Measurements from ENCODE around the gene OOSP3. TPM values are rescaled to one million over a fixed set of nuclear protein-coding genes. Genes with fewer than 3 reads are reported as not detected.

Gene OOSP3
- total RNA-seq, 1 donor from 2014 or later = not detected

DNA sequence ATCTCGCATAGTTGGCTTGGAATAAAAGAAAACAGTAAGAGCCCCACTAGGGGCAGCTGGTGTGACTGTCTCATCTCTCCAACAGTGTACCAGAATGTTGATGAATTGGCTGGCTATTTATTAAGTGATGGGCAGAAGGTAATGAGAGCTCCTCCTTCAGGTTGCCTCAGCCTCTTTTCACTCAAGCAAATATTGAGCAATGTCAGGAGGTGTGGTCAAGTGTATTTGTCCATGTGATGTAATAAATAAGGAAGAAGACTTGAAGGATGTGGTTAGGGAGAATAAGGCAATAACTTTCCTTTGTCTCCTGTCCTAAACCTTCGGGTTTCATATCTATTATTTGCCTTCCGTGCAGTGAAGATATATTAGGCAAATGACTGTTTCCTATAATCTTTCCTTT is 12.2 kb upstream of the OOSP3 start, which contains the start of gene TCN1:
Gene TCN1 (minus strand): TSS at position 91 of the 400 bp plus-strand sequence. CDS start 17 bp downstream, at position 74.
- TF ChIP-seq POLR2A (IDR thresholded peaks at IDR 0.05) (no peak), POLR2AphosphoS5 (IDR thresholded peaks at IDR 0.05; ENCODE audit: insufficient read depth in 1 of 2, low read depth in 1 of 2) (no peak)
- TF ChIP-seq, protein P1, sequence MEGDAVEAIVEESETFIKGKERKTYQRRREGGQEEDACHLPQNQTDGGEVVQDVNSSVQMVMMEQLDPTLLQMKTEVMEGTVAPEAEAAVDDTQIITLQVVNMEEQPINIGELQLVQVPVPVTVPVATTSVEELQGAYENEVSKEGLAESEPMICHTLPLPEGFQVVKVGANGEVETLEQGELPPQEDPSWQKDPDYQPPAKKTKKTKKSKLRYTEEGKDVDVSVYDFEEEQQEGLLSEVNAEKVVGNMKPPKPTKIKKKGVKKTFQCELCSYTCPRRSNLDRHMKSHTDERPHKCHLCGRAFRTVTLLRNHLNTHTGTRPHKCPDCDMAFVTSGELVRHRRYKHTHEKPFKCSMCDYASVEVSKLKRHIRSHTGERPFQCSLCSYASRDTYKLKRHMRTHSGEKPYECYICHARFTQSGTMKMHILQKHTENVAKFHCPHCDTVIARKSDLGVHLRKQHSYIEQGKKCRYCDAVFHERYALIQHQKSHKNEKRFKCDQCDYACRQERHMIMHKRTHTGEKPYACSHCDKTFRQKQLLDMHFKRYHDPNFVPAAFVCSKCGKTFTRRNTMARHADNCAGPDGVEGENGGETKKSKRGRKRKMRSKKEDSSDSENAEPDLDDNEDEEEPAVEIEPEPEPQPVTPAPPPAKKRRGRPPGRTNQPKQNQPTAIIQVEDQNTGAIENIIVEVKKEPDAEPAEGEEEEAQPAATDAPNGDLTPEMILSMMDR (IDR thresholded peaks at IDR 0.05) = no peak
- Histone ChIP-seq H3K36me3 (no peaks in the 10 kb centered on the region), H3K4me3 (no peak within 1 kb of the TSS), H3K27me3 (no peaks in the 10 kb centered on the region), H3K4me1 (no peaks in the 10 kb centered on the region), H3K27ac (no peak within 1 kb of the TSS), H3K9me3 (no peaks in the 10 kb centered on the region)
- intact Hi-C loops (cut with DNase I) = no loop called here
- no peak for DNase-seq (ENCODE audit: extremely low spot score in 2 of 2)

DNA sequence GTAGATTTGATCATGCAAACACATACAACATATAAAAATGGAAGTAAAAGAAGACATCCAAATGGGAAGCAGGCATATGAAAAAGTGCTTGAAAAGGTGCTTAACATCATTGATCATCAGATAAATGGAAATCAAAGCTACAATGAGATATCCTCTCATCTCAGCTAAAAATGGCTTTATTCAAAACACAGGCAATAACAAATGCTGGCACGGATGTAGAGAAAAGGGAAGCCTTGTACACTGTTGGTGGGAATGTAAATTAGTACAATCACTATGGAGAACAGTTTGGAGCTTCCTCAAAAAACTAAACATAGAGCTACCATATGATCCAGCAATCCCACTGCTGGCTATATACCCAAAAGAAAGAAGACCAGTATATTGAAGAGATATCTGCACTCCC is 11.7 kb upstream of the OOSP3 start:
- H3K36me3 ChIP-seq = no peaks in the 10 kb centered on the region
- TF ChIP-seq POLR2A (IDR thresholded peaks at IDR 0.05) (no peak), POLR2AphosphoS5 (IDR thresholded peaks at IDR 0.05; ENCODE audit: insufficient read depth in 1 of 2, low read depth in 1 of 2) (no peak)
- TF ChIP-seq, protein P1 (IDR thresholded peaks at IDR 0.05) = no peak
- no peaks in the 10 kb centered on the region for H3K27me3 ChIP-seq
- DNase-seq (ENCODE audit: extremely low spot score in 2 of 2) = no peak
- H3K4me1 ChIP-seq = no peaks in the 10 kb centered on the region
- no peak overlapping the region for H3K4me3 ChIP-seq
- intact Hi-C loops (cut with DNase I) = no loop called here
- no peaks in the 10 kb centered on the region for H3K9me3 ChIP-seq
- no peak overlapping the region for H3K27ac ChIP-seq

DNA sequence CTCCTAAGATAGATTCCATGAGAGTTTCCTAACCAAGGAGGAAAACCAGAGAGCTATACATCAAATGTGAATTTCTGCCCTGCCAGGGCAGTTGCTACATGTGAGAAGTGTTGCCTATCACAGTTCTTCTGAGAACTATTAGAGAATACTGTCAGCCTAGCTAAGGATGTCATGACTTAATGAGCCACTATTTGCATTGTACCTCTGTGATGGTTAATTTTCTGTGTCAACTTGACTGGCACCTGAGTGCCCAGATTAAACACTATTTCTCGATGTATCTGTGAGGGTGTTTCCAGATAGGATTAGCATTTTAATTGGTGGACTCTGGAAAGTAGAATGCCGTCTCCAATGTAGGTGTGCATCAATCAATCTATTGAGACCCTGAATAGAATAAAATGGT is 10.6 kb upstream of the OOSP3 start:
- TF ChIP-seq, protein P1 (IDR thresholded peaks at IDR 0.05) = no peak
- TF ChIP-seq POLR2AphosphoS5 (IDR thresholded peaks at IDR 0.05; ENCODE audit: insufficient read depth in 1 of 2, low read depth in 1 of 2) (no peak), POLR2A (IDR thresholded peaks at IDR 0.05) (no peak)
- Histone ChIP-seq H3K4me1 (no peaks in the 10 kb centered on the region), H3K4me3 (no peak overlapping the region), H3K27me3 (no peaks in the 10 kb centered on the region), H3K27ac (no peak overlapping the region), H3K36me3 (no peaks in the 10 kb centered on the region), H3K9me3 (no peaks in the 10 kb centered on the region)
- no peak for DNase-seq (ENCODE audit: extremely low spot score in 2 of 2)
- intact Hi-C loops (cut with DNase I) = no loop called here

DNA sequence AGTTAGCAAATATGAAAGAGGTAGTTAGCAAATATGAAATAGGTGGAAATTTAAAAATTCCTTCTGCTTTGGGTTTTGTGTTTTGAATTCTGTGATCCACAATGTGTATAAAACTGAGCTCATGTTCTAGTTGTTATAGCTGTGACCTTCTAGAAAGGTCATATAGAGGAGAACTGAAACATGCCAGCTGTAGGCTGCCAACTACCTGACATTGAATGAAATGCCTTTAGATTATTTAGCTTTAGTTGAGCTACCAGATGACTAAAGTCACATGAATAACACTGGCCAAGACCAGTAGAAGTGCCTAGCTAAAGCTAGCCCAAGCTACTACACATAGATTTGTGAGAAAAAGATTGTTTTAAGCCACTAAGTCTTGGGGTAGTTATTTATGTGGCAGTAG is 6.5 kb upstream of the OOSP3 start:
- DNase-seq (ENCODE audit: extremely low spot score in 2 of 2) = no peak
- intact Hi-C loops (cut with DNase I) = no loop called here
- no peak overlapping the region for H3K4me3 ChIP-seq
- TF ChIP-seq POLR2A (IDR thresholded peaks at IDR 0.05) (no peak), POLR2AphosphoS5 (IDR thresholded peaks at IDR 0.05; ENCODE audit: insufficient read depth in 1 of 2, low read depth in 1 of 2) (no peak)
- TF ChIP-seq, protein P1 (IDR thresholded peaks at IDR 0.05) = no peak
- H3K27ac ChIP-seq = no peak overlapping the region
- no peaks in the 10 kb centered on the region for H3K27me3 ChIP-seq
- no peaks in the 10 kb centered on the region for H3K4me1 ChIP-seq
- H3K36me3 ChIP-seq = no peaks in the 10 kb centered on the region
- H3K9me3 ChIP-seq = no peaks in the 10 kb centered on the region

DNA sequence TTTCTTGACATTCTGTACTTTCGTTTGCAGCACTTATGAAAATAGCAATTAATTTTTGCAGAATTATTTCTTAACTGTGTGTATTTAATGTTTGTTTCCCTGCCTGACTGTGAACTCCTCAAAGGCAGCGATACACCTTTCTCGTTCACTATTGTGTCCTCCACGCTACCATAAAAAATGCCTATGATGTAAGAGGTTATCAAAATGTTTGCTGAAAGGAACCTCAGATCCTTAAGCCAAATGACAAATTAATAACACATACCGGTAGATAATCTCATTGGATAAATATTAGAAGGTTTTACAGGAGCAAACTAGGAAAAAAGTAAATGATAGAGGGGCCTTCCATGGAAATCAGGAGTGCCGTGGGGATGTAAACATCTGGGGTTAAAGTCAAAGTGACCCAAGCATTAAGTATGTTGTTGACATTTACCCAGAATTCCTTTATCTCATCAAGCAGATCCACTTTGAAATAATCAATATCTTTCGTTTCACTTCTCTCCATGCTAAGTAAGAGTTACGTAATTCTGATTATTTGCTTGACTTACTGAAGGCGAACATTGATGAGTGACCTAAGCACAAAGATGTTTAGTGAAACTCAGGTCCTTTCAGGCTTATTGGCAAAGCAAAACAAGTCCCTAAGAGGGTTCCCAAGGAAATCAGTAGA is 2.6 kb upstream of the OOSP3 start:
- intact Hi-C loops (cut with DNase I) = no loop called here
- H3K27ac ChIP-seq = no peak overlapping the region
- no peaks in the 10 kb centered on the region for H3K4me1 ChIP-seq
- no peak for DNase-seq (ENCODE audit: extremely low spot score in 2 of 2)
- no peaks in the 10 kb centered on the region for H3K9me3 ChIP-seq
- TF ChIP-seq POLR2A (IDR thresholded peaks at IDR 0.05) = no peak
- TF ChIP-seq, protein P1 (IDR thresholded peaks at IDR 0.05) = no peak
- no peak for TF ChIP-seq POLR2AphosphoS5 (IDR thresholded peaks at IDR 0.05; ENCODE audit: insufficient read depth in 1 of 2, low read depth in 1 of 2)
- H3K4me3 ChIP-seq = no peak overlapping the region
- no peaks in the 10 kb centered on the region for H3K27me3 ChIP-seq
- no peaks in the 10 kb centered on the region for H3K36me3 ChIP-seq

Data from vagina (tissue), 2 donors.